Esophagus squamous epithelium (tissue), 4 donors: ENCODE measurements around the gene ZZZ3.

ENCODE experiments used
- CTCF ChIP-seq, 6 experiments: fragments of 450-650 bp in 4 of 6; fragments of 200-600 bp in 2 of 6; sonication (generic) in 2 of 6; IDR thresholded peaks; one replicate each; pipeline ENCODE4 v1.5.1; 2016 to 2019; ENCODE audit warnings: antibody characterized with exemption in 6 of 6, mild to moderate bottlenecking in 4 of 6, moderate library complexity in 4 of 6
- POLR2A ChIP-seq, 4 donors: fragments of 450-650 bp; IDR thresholded peaks; one replicate each; pipeline ENCODE4 v1.6.1; 2017; ENCODE audit warnings: antibody characterized with exemption in 4 of 4, mild to moderate bottlenecking in 4 of 4, moderate library complexity in 3 of 4

GRCh38 chr1:77688939-77689338 is 6.5 kb upstream of the ZZZ3 start:
- TF ChIP-seq CTCF (IDR thresholded peaks at IDR 0.05) (no peak), POLR2A (IDR thresholded peaks at IDR 0.05) (no peak)
